Gastroesophageal sphincter (tissue), 4 donors: ENCODE measurements around the gene PDE2A. TPM values are rescaled to one million over a fixed set of nuclear protein-coding genes. Genes with fewer than 3 reads are reported as not detected.

Source experiments
- ATAC-seq: fragments of 150-250 bp; one replicate; pipeline ENCODE4 v1.9.1; 2016; ENCODE audit warnings: mild to moderate bottlenecking, moderate library complexity
- H3K27ac ChIP-seq, 4 donors: fragments of 200-600 bp; sonication (generic) in 3 of 4; 1 replicate in 3 of 4; 2 replicates in 1 of 4; pipeline ENCODE4 v1.5.1; 2016 to 2019
- H3K27me3 ChIP-seq: fragments of 200-600 bp; sonication (generic); one replicate; pipeline ENCODE4 v1.5.1; 2019
- H3K36me3 ChIP-seq, 2 donors: fragments of 200-600 bp; sonication (generic); one replicate each; pipeline ENCODE4 v1.5.1; 2019; ENCODE audit warnings: control low read depth in 1 of 2
- H3K4me1 ChIP-seq, 3 donors: fragments of 200-600 bp; sonication (generic); 1 replicate in 2 of 3; 2 replicates in 1 of 3; pipeline ENCODE4 v1.5.1; 2016 to 2019; ENCODE audit warnings: control low read depth in 2 of 3
- H3K4me3 ChIP-seq, 2 donors: fragments of 200-600 bp; sonication (generic); one replicate each; pipeline ENCODE4 v1.5.1; 2019; ENCODE audit warnings: mild to moderate bottlenecking in 1 of 2, moderate library complexity in 1 of 2
- H3K9me3 ChIP-seq, 3 donors: fragments of 200-600 bp; sonication (generic); one replicate each; pipeline ENCODE4 v1.5.1; 2017 to 2019; ENCODE audit warnings: control low read depth in 2 of 3
- CTCF ChIP-seq, 4 experiments: fragments of 200-600 bp in 2 of 4; fragments of 450-650 bp in 2 of 4; sonication (generic) in 1 of 4; IDR thresholded peaks; one replicate each; pipeline ENCODE4 v1.5.1; 2017 to 2019; ENCODE audit warnings: antibody characterized with exemption in 4 of 4, mild to moderate bottlenecking in 2 of 4, moderate library complexity in 2 of 4
- EP300 ChIP-seq: sonication (generic); formaldehyde crosslinking; IDR thresholded peaks from one replicate; pipeline ENCODE4 v1.6.1; 2017; ENCODE audit warnings: antibody characterized with exemption, mild to moderate bottlenecking
- POLR2A ChIP-seq, 2 donors: fragments of 450-650 bp; IDR thresholded peaks; one replicate each; pipeline ENCODE4 v1.6.1; 2017; ENCODE audit warnings: antibody characterized with exemption in 2 of 2, mild to moderate bottlenecking in 2 of 2, moderate library complexity in 1 of 2
- POLR2AphosphoS5 ChIP-seq: sonication (generic); formaldehyde crosslinking; IDR thresholded peaks from one replicate; pipeline ENCODE4 v1.6.1; 2017; ENCODE audit warnings: antibody characterized with exemption
- WGBS, 2 donors: methylation state at CpG; one replicate each; pipeline ENCODE4 v1.1.5; 2018; ENCODE audit warnings: low coverage in 1 of 2; 5-methylcytosine and 5-hydroxymethylcytosine counted together
- total RNA-seq, 4 donors: library from RNA; depleted of rRNA; stranded (reverse); fragments of >200 nt; gene quantifications; one replicate each; pipeline ENCODE4 v1.1.0, GENCODE V29; 2016

The PDE2A gene
- total RNA-seq, 4 donors from 2014 or later: 31.6 to 54.2 (median 35.4) TPM

GRCh38 chr11:72553706-72554105 is 120.5 kb downstream of the PDE2A start:
- no peaks in the 10 kb centered on the region for H3K9me3 ChIP-seq
- no peaks in the 10 kb centered on the region for H3K36me3 ChIP-seq
- peaks cover 23% of the 10 kb centered on the region for H3K27me3 ChIP-seq
- 13 to 65% methylated on average over 1 to 3 of the region's 3 CpGs for WGBS, 2 donors
- no peak for TF ChIP-seq EP300
- TF ChIP-seq POLR2AphosphoS5: no peak
- TF ChIP-seq POLR2A (IDR thresholded peaks at IDR 0.05): no peak
- no peak for TF ChIP-seq CTCF (IDR thresholded peaks at IDR 0.05)
- no peak overlapping the region for H3K4me3 ChIP-seq
- ATAC-seq: no peak
- no peaks in the 10 kb centered on the region for H3K4me1 ChIP-seq
- no peak overlapping the region for H3K27ac ChIP-seq

- Histone ChIP-seq H3K4me3 (no peak overlapping the region), H3K27ac (no peak overlapping the region), H3K27me3 (peaks cover 22% of the 10 kb centered on the region), H3K4me1 (no peaks in the 10 kb centered on the region), H3K9me3 (no peaks in the 10 kb centered on the region), H3K36me3 (no peaks in the 10 kb centered on the region)
- TF ChIP-seq CTCF (IDR thresholded peaks at IDR 0.05) (no peak), EP300 (no peak), POLR2A (IDR thresholded peaks at IDR 0.05) (no peak), POLR2AphosphoS5 (no peak)
- WGBS, 2 donors: 93 to 97% methylated on average over 3 of the region's 3 CpGs
- ATAC-seq: no peak
Observed at GRCh38 chr11:72552399-72552910, 121.8 kb downstream of the PDE2A start.

GRCh38 chr11:72551571-72551970 is 122.7 kb downstream of the PDE2A start:
- no peaks in the 10 kb centered on the region for H3K9me3 ChIP-seq
- H3K27ac ChIP-seq: no peak overlapping the region
- no peak overlapping the region for H3K4me3 ChIP-seq
- H3K27me3 ChIP-seq: peaks cover 19% of the 10 kb centered on the region
- no peak for TF ChIP-seq CTCF (IDR thresholded peaks at IDR 0.05)
- TF ChIP-seq POLR2A (IDR thresholded peaks at IDR 0.05): no peak
- no peak for TF ChIP-seq EP300
- TF ChIP-seq POLR2AphosphoS5: no peak
- ATAC-seq: no peak
- 84 to 91% methylated on average over 4 to 5 of the region's 5 CpGs for WGBS, 2 donors
- no peaks in the 10 kb centered on the region for H3K36me3 ChIP-seq
- H3K4me1 ChIP-seq: no peaks in the 10 kb centered on the region

GRCh38 chr11:72548463-72548862 is 125.8 kb downstream of the PDE2A start:
- Histone ChIP-seq H3K4me1 (no peaks in the 10 kb centered on the region), H3K36me3 (no peaks in the 10 kb centered on the region), H3K4me3 (no peak overlapping the region), H3K27ac (no peak overlapping the region), H3K27me3 (peaks cover 27% of the 10 kb centered on the region), H3K9me3 (no peaks in the 10 kb centered on the region)
- ATAC-seq: no peak
- TF ChIP-seq POLR2AphosphoS5 (no peak), EP300 (no peak), POLR2A (IDR thresholded peaks at IDR 0.05) (no peak), CTCF (IDR thresholded peaks at IDR 0.05) (no peak)
- 78% methylated on average over 5 to 6 of the region's 6 CpGs for WGBS, 2 donors

- no peak for ATAC-seq
Observed at GRCh38 chr11:72546866-72547265, 127.4 kb downstream of the PDE2A start.

More at GRCh38 chr11:72546866-72547265, 127.4 kb downstream of the PDE2A start:
- TF ChIP-seq POLR2A (IDR thresholded peaks at IDR 0.05) (no peak), CTCF (IDR thresholded peaks at IDR 0.05) (no peak), EP300 (no peak), POLR2AphosphoS5 (no peak)
- Histone ChIP-seq H3K27me3 (peaks cover 26% of the 10 kb centered on the region), H3K27ac (no peak overlapping the region), H3K9me3 (no peaks in the 10 kb centered on the region), H3K4me3 (no peak overlapping the region), H3K4me1 (no peaks in the 10 kb centered on the region), H3K36me3 (no peaks in the 10 kb centered on the region)
- 47 to 49% methylated on average over 4 to 7 of the region's 9 CpGs for WGBS, 2 donors
